Measurements from ENCODE around the gene GPRIN3. TPM values are rescaled to one million over a fixed set of nuclear protein-coding genes. Genes with fewer than 3 reads are reported as not detected.

The GPRIN3 gene
- total and polyA plus RNA-seq, 2 donors (not counting 1 experiment from before 2014, with no cell fraction given): 0.22 to 1.5 TPM

DNA sequence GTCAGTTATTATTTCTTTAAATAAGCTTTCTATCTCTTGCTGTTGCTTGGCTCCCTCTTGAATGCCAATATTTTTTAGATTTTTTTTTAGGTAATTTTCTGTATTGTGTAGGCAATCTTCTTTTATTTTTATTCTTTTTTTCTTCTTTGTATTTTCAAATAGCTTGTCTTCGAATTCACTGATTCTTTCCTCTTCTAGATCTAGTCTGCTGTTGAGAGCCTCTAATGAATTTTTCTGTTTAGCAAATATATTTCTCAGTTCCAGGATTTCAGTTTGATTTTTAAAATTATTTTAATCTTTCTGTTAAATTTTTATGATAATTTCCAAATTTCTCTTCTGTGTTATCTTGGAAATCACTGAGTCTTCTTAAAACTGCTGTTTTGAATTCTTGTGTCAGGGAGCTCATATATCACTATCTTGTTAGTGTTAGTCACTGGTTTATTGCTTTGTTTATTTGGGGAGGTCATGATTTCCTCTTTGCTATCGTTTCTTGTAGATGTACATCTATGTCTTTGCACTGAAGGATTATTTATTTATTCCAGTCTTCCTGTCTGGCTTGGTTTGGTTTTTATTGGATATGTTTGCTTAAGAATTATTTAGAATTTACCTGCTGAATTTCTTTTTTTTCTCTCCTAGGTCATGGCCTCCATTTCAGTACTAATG is 39.9 kb upstream of the GPRIN3 start:
- H3K4me1 ChIP-seq (ENCODE audit: control insufficient read depth in 2 of 2, insufficient read depth in 2 of 2, low read length in 2 of 2): no peaks in the 10 kb centered on the region
- no peak for TF ChIP-seq EZH2 (IDR thresholded peaks at IDR 0.05; ENCODE audit: borderline replicate concordance, insufficient read depth, low read depth, low read length, poor library complexity, severe bottlenecking)
- TF ChIP-seq, protein P1, sequence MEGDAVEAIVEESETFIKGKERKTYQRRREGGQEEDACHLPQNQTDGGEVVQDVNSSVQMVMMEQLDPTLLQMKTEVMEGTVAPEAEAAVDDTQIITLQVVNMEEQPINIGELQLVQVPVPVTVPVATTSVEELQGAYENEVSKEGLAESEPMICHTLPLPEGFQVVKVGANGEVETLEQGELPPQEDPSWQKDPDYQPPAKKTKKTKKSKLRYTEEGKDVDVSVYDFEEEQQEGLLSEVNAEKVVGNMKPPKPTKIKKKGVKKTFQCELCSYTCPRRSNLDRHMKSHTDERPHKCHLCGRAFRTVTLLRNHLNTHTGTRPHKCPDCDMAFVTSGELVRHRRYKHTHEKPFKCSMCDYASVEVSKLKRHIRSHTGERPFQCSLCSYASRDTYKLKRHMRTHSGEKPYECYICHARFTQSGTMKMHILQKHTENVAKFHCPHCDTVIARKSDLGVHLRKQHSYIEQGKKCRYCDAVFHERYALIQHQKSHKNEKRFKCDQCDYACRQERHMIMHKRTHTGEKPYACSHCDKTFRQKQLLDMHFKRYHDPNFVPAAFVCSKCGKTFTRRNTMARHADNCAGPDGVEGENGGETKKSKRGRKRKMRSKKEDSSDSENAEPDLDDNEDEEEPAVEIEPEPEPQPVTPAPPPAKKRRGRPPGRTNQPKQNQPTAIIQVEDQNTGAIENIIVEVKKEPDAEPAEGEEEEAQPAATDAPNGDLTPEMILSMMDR (IDR thresholded peaks at IDR 0.05): no peak
- no peaks in the 10 kb centered on the region for H4K20me1 ChIP-seq (ENCODE audit: control insufficient read depth, insufficient read depth, low read length, poor library complexity, severe bottlenecking)
- ATAC-seq (ENCODE audit: low read depth): no peak
- no peak overlapping the region for H3K27ac ChIP-seq (ENCODE audit: low read length in 2 of 2)
- no peaks in the 10 kb centered on the region for H3K79me2 ChIP-seq (ENCODE audit: control insufficient read depth, insufficient read depth, low read length)
- intact Hi-C loops (cut with micrococcal nuclease): no loop called here
- H3K27me3 Mint-ChIP-seq: peaks cover 4% of the 10 kb centered on the region
- POLR2A ChIA-PET: no interaction called here
- peaks cover 5% of the 10 kb centered on the region for H3K9me3 Mint-ChIP-seq (ENCODE audit: insufficient read depth)
- peaks cover 5 to 14% (median 7%) of the 10 kb centered on the region in 3 donors for H3K9me3 ChIP-seq (ENCODE audit: control extremely low read depth in 1 of 3, control insufficient read depth in 2 of 3, insufficient read depth in 1 of 3, low read length in 2 of 3)
- no peaks in the 10 kb centered on the region for H3K27me3 ChIP-seq (replicated peaks in 1 of 4; ENCODE audit: control extremely low read depth in 1 of 4, control insufficient read depth in 3 of 4, insufficient read depth in 4 of 4, low read length in 3 of 4)
- no peaks in the 10 kb centered on the region for H3K36me3 ChIP-seq (replicated peaks in 1 of 2; ENCODE audit: control extremely low read depth in 1 of 2, control insufficient read depth in 1 of 2, extremely low read depth in 1 of 2, insufficient read depth in 2 of 2, low read length in 1 of 2)
- no peak overlapping the region for H3K27ac Mint-ChIP-seq
- H3K4me1 Mint-ChIP-seq: no peaks in the 10 kb centered on the region
- no CpG with 5 or more reads among the region's 2 CpGs for WGBS (ENCODE audit: insufficient coverage)
- CTCF ChIA-PET: interaction anchor here (0.9 kb wide), 1 partner anchor 11 kb away, joined by 3 read pairs; no protein-coding TSS in a partner anchor
- H3K4me2 ChIP-seq (replicated peaks; ENCODE audit: low read depth, low read length, poor library complexity, severe bottlenecking): no peak overlapping the region
- no peak overlapping the region for H3K4me3 Mint-ChIP-seq
- H3K9ac ChIP-seq (ENCODE audit: low read length): no peak overlapping the region
- DNase-seq: no peak
- H3K4me3 ChIP-seq (ENCODE audit: control extremely low read depth in 1 of 5, extremely low read depth in 1 of 5, insufficient read depth in 1 of 5, low read depth in 2 of 5, low read length in 4 of 5): no peak overlapping the region
- no peak overlapping the region for H2AFZ ChIP-seq (ENCODE audit: insufficient read depth, low read depth, low read length, poor library complexity, severe bottlenecking)

DNA sequence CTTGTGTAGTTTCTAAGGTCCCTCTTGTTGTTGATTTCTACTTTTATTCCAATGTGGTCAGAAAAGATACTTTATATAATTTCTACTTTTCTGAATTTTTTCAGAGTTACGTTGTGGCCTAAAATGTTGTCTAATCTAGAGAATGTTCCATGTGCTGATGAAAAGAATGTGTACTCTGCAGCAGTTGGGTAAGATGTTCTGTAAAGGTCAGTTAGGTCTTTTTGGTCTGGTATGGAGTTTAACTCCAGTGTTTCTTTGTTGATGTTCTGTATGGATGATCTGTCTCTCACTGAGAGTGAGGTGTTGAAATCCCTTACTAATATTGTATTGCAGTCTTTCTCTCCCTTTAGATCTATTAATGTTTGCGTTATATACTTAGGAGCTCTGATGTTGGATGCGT is 37.0 kb upstream of the GPRIN3 start:
- no peak for ATAC-seq (ENCODE audit: low read depth)
- no peak overlapping the region for H3K27ac Mint-ChIP-seq
- H3K4me1 Mint-ChIP-seq: no peaks in the 10 kb centered on the region
- POLR2A ChIA-PET: no interaction called here
- no peaks in the 10 kb centered on the region for H3K9me3 Mint-ChIP-seq (ENCODE audit: insufficient read depth)
- Histone ChIP-seq H4K20me1 (ENCODE audit: control insufficient read depth, insufficient read depth, low read length, poor library complexity, severe bottlenecking) (no peaks in the 10 kb centered on the region), H3K4me3 (ENCODE audit: control extremely low read depth in 1 of 5, extremely low read depth in 1 of 5, insufficient read depth in 1 of 5, low read depth in 2 of 5, low read length in 4 of 5) (no peak overlapping the region), H3K27ac (ENCODE audit: low read length in 2 of 2) (no peak overlapping the region), H3K4me1 (ENCODE audit: control insufficient read depth in 2 of 2, insufficient read depth in 2 of 2, low read length in 2 of 2) (no peaks in the 10 kb centered on the region), H3K9me3 (ENCODE audit: control extremely low read depth in 1 of 3, control insufficient read depth in 2 of 3, insufficient read depth in 1 of 3, low read length in 2 of 3) (peaks cover 5 to 14% (median 7%) of the 10 kb centered on the region in 3 donors), H3K9ac (ENCODE audit: low read length) (no peak overlapping the region), H3K4me2 (replicated peaks; ENCODE audit: low read depth, low read length, poor library complexity, severe bottlenecking) (no peak overlapping the region), H3K36me3 (replicated peaks in 1 of 2; ENCODE audit: control extremely low read depth in 1 of 2, control insufficient read depth in 1 of 2, extremely low read depth in 1 of 2, insufficient read depth in 2 of 2, low read length in 1 of 2) (no peaks in the 10 kb centered on the region), H3K79me2 (ENCODE audit: control insufficient read depth, insufficient read depth, low read length) (no peaks in the 10 kb centered on the region), H3K27me3 (replicated peaks in 1 of 4; ENCODE audit: control extremely low read depth in 1 of 4, control insufficient read depth in 3 of 4, insufficient read depth in 4 of 4, low read length in 3 of 4) (no peaks in the 10 kb centered on the region), H2AFZ (ENCODE audit: insufficient read depth, low read depth, low read length, poor library complexity, severe bottlenecking) (no peak overlapping the region)
- no CpG with 5 or more reads among the region's 3 CpGs for WGBS (ENCODE audit: insufficient coverage)
- DNase-seq: no peak
- CTCF ChIA-PET: no interaction called here
- H3K27me3 Mint-ChIP-seq: peaks cover 4% of the 10 kb centered on the region
- no peak for TF ChIP-seq EZH2 (IDR thresholded peaks at IDR 0.05; ENCODE audit: borderline replicate concordance, insufficient read depth, low read depth, low read length, poor library complexity, severe bottlenecking)
- TF ChIP-seq, protein P1 (IDR thresholded peaks at IDR 0.05): no peak
- H3K4me3 Mint-ChIP-seq: no peak overlapping the region
- intact Hi-C loops (cut with micrococcal nuclease): no loop called here
